GM21360 (cell line): ENCODE results near the gene CPAMD8.
"Not testable (repeated sequence)": the region's sequence is repeated elsewhere in the genome, so short reads cannot be mapped to it uniquely, and the experiment has no call there.

ENCODE experiments used
- ATAC-seq: cut with Tn5 transposase; IDR thresholded peaks from one replicate; pipeline ENCODE4 v1.9.1; 2021; ENCODE audit warnings: mild to moderate bottlenecking, moderate library complexity; ENCODE audit not compliant: unreplicated experiment

The CPAMD8 gene

DNA sequence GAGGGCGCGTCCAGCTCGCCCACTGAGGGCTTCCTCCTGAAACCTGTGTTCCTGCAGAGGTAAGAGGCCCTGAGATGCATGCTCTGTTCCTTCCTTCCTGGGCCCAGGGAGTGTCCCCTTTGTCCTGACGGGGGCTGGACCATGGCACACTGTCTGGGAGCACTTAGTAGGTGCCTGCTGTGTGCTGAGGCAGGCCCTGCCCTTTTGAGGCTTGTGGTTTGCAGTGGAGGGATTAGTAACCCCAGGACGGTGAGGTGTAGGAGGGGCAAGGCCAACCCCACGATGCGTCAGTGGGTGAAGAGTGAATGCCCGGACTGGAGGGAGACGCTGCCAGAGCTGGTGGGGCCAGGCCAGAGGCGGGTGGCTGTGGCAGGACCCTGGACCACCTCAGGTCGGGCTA, 149.0 kb downstream of the CPAMD8 start:
- ATAC-seq: no peak

DNA sequence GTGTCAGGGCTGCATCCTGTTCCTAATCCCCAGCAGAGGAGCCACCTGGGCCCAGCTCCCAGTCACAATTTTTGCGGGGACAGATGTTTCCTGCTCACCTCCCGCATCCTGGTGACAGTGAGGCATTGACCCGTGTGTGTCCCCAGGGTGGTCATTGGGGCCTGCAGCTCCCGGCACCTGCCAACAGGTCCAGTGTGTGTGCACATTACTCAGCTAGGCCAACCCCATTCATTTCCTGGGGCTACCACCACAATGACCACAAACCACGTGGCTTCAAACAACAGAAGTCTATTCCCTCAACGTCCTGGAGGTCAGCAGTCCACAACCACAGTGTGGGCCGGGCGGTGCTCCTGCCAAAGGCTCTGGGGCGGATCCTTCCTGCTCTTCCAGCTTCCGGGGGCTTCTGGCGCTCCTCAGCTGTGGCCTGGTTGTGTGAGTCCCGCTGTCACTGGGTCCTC, 149.7 kb downstream of the CPAMD8 start:
- ATAC-seq: no peak

DNA sequence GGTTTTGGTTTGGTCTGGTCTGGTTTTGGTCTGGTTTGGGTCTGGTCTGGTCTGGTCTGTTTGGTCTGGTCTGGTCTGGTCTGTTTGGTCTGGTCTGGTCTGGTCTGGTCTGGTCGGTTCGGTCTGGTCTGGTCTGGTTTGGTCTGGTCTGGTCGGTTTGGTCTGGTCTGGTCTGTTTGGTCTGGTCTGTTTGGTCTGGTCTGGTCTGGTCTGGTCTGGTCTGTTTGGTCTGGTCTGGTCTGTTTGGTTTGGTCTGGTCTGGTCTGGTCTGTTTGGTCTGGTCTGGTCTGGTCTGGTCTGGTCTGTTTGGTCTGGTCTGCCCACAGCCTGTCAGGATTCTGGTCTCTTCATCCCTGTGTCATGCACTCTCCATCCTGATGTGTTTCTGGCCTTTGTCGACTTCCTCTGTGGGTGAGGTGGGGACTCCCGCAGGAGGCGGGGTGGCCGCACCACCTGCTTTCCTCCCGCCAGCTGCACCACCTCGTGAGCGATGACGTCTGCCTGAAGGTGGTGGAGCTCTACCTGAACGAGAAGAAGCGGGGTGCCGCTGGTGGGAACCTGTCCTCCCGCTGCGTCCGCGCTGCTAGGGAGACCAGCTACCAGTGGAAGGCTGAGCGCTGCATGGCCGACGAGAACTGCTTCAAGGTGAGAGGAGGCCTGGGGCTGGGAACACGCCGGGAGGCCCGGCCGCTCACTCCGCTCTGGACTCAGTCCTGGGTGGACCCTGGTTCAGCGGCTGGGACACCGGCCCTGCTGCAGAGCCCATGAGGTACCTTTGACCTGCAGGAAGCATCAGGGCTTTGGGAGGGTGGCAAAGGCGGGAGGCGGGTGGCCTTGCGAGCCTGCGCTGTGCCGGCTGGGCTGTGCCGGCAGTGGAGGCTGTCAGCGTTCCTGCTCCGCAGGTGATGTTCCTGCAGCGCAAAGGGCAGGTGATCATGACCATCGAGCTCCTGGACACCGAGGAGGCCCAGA, 150.7 kb downstream of the CPAMD8 start:
- no peak for ATAC-seq

DNA sequence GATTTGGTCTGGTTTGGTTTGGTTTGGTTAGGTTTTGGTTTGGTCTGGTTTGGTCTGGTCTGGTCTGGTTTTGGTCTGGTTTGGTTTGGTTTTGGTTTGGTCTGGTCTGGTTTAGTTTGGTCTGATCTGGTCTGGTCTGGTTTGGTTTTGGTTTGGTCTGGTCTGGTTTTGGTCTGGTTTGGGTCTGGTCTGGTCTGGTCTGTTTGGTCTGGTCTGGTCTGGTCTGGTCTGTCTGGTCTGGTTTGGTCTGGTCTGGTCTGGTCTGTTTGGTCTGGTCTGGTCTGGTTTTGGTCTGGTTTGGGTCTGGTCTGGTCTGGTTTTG, 151.7 kb downstream of the CPAMD8 start:
- ATAC-seq: not testable (repeated sequence)

DNA sequence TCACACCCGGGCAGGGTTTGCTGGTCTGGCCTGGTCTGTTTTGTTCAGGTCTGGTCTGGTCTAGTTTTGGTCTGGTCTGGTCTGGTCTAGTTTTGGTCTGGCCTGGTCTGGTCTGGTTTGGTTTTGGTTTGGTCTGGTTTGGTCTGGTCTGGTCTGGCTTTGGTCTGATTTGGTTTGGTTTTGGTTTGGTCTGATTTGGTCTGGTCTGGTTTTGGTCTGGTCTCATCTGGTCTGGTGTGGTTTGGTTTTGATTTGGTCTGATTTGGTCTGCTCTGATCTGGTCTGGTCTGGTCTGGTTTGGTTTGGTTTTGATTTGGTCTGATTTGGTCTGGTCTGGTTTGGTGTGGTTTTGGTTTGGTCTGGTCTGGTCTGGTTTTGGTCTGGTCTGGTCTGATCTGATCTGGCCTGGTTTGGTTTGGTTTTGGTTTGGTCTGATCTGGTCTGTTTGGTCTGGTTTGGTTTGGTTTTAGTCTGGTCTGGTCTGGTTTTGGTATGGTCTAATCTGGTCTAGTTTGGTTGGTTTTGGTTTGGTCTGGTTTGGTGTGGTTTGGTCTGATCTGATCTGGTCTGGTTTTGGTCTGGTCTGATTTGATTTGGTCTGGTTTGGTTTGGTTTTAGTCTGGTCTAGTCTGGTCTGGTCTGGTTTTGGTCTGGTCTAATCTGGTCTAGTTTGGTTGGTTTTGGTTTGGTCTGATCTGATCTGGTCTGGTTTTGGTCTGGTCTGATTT, 152.2 kb downstream of the CPAMD8 start:
- no peak for ATAC-seq

DNA sequence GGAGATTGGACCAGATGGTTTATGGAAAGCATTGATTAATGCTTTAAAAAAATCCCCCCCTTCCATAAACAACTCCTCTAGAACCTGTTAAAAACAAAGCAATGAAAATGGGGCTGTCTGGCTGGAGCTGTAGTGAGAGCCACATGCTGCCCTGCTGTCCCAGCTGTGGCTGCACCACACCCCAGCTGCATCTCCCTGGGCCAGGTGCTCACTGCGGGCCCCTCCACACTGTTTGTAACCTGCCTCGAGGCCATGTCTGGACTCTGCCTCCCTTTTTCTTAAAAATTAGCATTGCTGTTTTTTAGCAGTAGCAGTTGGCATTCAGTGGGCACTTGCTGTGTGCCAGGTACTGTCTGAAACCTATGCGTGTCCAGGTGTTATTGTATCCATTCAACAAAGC, 153.0 kb downstream of the CPAMD8 start:
- ATAC-seq: no peak

DNA sequence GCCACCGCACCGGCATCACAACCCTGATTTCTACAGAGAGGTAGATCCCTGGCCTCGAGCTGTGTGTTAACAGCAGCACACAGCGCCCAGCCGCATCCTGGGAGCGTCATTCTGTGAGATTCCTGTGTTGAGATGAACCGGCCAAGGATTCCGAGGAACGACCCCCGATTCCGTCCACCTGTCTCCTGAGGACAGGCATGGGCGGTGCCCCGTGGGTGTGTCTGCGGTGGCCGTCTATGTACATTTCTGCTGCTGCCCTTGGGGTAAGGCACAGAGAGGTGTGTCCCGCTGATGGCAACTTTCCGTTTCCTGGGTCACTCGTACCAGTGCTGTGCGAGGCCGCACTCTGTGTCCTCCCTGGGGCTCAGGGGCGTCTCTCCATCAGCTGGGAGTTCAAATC, 153.9 kb downstream of the CPAMD8 start:
- no peak for ATAC-seq

DNA sequence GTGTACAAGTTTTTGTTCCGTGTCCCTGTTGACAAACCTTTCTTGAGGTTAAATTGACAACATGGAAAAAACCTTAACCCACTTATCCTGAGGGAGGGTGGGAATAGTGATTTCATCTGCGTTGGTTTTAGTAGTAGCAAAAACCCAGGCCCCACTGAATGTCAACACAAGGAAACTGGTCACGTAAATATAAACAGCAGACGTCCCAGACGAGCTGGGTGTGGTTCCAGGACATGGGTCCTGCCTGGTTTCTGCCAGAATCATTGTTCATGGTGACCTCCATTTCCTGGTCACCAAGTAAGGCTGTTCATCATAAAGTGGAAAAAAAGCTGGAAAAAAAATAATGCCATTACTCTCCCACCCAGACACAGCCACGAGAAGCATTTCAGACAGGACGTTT, 154.7 kb downstream of the CPAMD8 start:
- ATAC-seq: no peak

DNA sequence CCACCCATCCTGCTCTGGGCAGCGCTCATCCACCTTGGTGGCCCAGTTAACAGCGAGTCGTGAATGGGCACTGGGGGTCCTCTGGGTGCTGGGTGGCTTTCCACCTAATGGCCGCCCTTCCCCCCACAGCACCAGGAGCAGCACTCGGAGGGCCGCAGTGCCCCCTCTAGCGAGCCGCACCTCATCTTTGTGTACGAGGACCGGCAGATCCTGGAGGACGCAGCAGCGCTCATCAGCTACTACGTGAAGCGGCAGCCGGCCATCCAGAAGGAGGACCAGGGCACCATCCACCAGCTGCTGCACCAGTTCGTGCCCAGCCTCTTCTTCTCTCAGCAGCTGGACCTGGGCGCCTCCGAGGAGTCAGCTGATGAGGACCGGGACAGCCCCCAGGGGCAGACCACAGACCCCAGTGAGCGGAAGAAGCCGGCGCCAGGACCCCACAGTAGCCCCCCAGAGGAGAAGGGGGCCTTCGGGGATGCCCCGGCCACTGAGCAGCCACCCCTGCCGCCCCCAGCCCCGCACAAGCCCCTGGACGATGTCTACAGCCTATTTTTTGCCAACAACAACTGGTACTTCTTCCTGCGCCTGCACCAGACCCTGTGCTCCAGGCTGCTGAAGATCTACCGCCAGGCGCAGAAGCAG, 157.2 kb downstream of the CPAMD8 start:
- ATAC-seq: no peak

DNA sequence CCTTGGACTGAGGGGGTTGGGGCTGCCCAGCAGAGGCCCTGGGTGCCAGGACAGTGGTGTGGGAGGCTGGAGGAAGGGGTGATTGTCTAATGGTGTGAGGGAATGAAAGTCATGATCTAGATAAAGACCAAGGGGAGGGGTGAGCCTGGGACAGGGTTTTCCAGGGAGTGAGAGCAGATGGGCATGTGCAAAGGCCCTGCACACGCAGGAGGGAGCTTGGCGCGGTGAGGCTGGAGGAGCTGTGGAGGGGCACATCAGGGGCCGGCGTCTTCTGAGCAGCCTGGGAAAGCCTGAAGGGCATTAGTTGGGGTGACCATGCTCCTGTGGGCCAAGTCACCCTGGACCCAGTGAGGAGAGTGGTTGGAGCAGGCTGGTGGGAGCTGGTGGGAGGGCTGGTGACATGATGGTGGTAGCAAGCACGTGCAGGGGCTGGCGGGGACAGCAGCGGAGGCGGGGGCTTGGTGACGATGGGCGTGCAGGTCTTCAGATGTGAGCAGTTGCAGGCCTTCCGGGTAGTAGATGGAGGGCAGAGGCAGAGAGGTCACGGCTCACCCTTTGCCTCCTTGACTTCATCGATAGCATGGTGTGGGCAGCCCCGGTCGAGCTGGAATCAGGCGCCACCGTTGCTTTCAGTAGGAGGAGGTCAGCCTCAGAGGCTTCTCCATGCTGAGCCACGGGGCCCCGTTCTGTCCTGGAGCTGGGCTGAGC, 158.0 kb downstream of the CPAMD8 start:
- ATAC-seq: no peak

DNA sequence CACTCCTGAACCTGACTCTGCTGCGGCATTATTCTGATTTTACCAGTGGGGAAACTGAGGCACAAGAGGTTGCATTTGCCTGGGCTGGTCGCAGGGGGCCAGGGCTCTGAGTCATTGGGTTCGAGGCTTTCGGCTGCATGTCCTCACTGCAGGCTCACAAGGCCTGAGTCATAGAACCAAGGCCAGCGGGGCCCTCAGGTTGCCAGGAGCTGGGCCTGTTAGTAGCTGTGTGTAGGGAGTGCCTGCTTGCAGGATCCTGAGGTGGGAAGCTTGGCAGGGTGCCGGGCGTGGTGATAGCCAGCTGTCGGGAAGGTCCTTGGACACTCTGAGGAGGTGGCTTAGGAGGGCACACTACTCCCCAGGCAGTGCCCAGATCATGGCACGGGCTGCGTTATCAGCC, 159.4 kb downstream of the CPAMD8 start:
- no peak for ATAC-seq

DNA sequence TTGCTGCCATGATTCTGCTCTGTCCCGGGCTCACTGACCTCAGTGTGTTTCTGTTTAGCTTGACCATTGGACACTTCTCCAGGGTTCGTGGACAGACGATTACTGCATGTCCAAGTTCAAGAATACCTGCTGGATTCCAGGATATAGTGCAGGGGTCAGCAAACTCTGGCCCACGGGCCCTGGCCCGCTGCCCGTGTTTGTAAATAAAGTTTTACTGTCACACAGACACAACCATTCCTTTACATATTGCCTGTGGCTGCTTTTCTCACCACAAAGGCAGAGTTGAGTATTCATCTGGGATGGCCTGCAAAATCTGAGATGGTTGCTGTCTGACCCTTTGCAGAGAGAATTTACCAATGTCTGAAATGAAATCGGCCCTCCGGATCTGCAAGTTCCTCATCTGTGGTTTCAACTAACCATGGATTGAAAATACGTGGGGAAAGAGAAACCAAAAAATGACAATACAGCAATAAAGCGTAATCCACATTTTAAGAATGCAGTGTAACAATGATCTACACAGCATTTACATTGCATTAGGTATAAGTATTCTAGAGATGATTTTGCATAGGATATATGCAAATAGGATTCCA, 163.7 kb downstream of the CPAMD8 start:
- no peak for ATAC-seq

DNA sequence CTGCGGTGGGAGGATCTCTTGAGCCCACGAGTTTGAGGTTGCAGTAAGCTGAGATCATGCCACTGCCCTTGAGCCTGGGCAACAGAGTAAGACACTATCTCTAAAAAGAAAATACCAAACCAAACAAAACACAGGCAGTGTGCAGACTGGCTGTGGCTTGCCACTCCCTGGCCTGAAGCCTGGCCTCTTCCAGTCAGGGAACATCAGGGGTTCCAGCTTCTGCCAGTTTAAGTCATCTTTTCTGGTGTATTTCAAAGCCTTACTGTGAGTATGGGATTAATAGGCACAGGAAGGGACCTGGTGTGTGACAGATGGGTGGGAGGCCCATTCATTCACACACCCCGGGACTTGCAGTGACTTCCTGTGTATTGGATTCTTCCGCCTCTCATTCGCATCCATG, 164.8 kb downstream of the CPAMD8 start:
- no peak for ATAC-seq

DNA sequence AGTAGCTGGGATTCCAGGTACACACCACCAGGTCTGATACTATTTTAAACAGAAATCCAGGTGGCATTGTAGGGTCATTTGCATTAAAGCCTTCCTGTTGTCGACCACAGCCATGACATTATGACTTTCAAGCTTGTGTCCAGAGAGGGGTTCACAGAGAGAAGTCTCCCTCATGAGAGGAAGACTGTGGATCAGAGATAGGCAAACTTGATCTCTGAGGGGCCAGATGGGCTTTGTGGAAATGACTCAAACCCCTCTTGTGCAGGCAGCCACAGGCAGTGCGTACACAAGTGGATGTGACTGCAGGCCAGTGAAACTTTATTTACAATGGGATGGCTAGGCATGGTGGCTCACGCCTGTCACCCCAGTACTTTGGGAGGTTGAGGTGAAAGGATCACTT, 165.6 kb downstream of the CPAMD8 start:
- ATAC-seq: no peak

DNA sequence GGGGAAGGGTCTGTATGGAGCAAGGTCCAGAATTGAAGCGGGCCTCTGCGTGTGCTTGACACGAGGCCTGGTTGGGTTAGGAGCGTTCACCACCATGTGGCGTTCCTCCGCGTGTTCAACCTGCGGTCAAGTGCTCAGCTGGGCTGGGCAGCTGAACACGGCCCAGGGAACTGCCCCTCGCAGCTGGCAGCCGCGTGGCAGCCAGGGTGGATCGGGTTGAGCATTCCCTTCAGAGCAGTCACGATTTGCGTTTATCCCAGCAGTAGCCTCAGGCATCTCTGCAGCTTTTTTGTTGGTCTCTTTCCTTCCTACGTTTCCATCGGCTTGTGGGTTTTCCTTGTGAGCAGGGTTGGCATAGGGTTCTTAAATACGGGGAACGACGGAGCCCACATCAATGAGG, 166.5 kb downstream of the CPAMD8 start:
- ATAC-seq: no peak

DNA sequence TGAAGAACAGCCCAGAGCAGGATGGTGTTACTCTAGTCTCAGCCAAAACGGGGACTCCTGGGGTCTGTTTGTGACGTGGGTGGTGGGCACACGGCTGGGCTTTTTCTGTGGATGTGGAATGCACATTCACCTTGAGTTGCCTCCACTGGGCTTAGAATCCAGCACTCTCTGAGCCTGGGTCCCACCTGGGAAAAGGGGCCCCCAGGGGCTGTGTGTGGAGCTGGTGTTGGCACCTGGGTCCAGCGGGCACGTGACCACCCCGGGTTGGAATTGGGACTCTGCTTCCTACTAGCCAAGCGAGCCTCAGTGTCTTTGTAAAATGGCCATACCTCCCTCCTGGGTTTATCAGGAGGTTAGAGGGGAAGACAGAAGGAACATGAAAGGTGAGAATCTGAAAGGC, 167.0 kb downstream of the CPAMD8 start:
- no peak for ATAC-seq

DNA sequence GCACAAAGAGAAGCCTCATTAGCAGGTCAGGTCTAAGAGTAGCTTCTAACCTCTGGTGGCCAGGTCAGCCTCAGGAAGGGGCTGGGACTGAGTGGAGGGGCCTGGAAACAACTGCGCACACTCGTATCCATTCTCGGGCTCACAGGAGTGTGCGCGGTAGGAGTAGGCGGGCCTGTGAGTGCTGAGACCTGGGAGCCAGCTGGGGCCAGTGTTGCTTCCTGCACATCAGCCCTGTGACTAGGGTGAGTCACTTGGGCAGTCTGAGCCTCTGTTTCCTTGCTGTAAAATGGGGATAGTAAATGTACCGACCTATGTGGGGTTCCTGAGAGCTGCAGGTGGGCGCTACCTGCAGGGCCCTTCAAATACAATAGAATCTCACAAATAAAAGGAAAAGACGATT, 170.5 kb downstream of the CPAMD8 start:
- no peak for ATAC-seq

DNA sequence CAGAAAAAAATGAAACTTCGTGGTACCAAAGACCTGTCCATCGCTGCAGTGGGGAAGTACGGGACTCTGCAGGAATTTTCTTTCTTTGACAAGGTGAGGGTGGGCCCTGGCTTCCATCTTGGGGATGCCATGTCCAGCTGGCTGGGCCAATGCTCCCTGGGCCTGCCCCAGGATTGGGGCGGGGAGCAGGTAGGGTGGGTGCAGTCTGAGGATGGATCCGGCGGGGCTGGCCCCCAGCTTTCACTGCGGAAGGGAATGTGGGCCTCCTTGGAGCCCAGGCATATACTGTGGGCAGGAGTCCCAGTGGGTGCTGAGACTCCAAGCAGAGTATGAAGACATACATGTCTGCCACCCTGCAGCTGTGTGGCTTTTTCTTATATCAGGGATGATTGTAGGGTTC, 173.5 kb downstream of the CPAMD8 start:
- ATAC-seq: no peak

DNA sequence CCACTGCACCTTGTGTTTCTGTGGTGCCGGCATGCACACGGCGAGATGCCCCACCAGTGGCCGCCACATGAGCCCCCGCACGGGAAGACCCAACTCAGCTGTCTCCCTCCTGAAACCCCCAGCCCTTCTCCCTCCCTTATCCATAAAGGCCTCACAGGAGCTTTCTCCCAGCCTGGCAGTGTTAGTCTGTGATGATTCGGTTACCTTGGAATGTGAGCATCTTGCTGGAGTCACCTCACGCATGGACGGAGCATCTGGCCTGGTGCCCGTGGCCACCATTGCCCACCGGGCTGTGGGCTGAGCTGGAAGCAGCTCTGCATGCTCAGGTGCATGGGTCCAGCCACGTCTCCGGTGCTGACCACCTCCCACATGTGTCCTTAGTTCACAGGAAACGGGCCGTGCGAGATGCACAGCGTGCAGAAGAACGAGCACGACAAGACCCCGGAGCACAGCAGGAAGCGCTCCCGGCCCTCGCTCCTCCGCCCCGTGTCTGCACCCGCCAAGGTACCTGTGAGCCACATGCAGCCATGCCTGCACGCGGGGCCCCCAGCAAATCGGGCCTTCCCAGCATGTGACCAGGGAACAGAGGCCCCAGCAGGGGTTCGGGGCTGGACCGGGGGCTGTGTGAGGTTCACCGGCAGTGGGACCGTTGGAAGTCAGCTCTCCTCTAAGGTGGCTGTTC, 175.4 kb downstream of the CPAMD8 start:
- ATAC-seq: no peak

DNA sequence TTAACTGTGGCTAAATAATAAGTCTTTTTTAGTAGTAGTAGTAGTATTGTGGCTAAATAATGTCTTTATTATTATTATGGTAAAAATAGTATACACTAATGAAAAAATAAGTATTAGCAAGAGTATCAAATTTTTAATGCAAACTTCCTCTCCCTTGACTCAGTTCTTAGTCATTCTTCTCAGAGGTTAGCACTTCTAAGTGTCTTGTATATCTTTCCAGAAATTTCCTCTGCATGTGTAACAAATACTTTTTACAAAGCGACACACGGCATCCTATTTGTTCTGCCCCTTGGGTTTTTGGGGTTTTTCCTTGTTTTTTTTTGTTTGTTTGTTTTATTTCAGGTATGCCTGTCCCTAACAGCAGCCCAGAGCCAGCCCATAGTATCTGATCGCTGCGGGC, 176.5 kb downstream of the CPAMD8 start:
- ATAC-seq: no peak
